Occipital lobe (tissue), 2 donors: Measurements from ENCODE around the gene UNC45A. TPM values are rescaled to one million over a fixed set of nuclear protein-coding genes. Genes with fewer than 3 reads are reported as not detected.

Source experiments
- DNase-seq: peaks from one replicate; lab custom pipeline; 2025; lab: John Stamatoyannopoulos, UW
- total RNA-seq: library from RNA; depleted of rRNA; stranded (reverse); fragments of >200 nt; gene quantifications from one replicate; pipeline ENCODE4 v1.2.3, GENCODE V29; 2014

UNC45A gene
- total RNA-seq, 1 donor from 2014 or later: 35.7 TPM

DNA sequence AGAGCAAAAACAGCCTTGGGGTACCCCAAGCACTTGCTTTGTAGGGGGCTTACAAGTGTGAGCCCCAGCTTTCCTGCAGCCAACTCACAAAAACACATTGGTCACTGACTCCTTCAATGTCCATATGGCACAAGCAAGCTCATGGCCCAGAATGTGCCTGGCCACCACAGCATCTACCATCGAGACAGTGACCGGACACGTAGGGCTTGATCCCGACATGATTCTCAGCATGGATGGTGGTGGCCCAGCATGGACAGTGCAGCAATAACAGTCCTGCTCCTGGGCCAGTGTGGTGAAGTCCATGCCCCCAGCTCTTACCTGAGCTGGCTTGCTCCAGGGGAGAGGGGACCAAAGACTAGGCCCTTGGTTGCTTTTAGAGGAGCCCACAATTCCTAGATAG lies 6.0 kb downstream of the UNC45A start:
- no peak for DNase-seq

DNA sequence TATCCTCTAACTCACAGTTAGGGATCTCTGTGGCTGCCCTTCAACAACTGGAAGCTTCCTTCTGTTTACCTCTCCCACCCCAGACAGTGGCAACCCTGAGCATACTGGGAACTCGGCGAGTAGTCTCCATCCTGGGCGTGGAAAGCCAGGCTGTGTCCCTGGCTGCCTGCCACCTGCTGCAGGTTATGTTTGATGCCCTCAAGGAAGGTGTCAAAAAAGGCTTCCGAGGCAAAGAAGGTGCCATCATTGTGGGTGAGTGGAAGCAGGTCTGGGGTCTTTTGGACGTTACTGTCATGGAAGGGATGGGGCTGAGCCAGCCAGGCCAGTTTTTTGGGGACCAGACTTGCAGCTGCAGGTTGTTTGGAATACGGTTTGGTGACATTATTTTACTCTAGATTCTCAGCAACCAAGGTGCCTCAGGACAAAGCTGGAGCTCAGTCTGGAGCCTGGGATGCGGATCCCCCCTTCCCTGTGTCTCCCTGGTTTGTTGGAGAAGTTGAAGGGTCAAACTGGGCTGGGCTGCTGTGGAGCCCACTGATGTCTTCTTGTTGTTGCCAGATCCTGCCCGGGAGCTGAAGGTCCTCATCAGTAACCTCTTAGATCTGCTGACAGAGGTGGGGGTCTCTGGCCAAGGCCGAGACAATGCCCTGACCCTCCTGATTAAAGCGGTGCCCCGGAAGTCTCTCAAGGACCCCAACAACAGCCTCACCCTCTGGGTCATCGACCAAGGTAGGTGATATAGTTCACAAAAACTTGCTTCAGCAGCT lies 7.5 kb downstream of the UNC45A start:
- no peak for DNase-seq

DNA sequence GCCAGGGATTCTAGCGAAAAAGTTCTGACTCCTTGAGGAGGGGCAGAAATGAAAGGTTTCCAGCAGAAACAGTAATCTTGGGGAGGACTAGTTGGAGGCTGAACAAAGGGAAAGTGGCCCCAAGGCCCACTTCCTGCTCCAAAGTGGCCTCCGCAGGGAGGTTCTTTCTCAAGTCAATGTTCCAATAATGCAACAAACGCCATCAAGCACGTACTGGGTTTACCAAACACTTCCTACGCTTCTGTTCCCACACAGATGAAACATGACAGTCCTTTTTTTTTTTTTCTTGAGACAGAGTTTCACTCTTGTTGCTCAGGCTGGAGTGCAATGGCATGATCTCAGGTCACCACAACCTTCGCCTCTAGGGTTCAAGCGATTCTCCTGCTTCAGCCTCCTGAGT lies 10.0 kb downstream of the UNC45A start:
- DNase-seq: no peak

DNA sequence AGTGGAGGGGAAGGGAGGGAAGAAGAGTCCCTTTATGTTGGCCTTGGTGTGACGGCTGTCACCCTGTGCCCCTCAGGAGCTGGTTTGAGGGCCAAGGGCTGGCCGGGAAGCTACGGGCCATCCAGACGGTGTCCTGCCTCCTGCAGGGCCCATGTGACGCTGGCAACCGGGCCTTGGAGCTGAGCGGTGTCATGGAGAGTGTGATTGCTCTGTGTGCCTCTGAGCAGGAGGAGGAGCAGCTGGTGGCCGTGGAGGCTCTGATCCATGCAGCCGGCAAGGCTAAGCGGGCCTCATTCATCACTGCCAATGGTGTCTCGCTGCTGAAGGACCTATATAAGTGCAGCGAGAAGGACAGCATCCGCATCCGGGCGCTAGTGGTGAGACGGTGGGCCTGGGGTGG lies 11.5 kb downstream of the UNC45A start:
- no peak for DNase-seq

DNA sequence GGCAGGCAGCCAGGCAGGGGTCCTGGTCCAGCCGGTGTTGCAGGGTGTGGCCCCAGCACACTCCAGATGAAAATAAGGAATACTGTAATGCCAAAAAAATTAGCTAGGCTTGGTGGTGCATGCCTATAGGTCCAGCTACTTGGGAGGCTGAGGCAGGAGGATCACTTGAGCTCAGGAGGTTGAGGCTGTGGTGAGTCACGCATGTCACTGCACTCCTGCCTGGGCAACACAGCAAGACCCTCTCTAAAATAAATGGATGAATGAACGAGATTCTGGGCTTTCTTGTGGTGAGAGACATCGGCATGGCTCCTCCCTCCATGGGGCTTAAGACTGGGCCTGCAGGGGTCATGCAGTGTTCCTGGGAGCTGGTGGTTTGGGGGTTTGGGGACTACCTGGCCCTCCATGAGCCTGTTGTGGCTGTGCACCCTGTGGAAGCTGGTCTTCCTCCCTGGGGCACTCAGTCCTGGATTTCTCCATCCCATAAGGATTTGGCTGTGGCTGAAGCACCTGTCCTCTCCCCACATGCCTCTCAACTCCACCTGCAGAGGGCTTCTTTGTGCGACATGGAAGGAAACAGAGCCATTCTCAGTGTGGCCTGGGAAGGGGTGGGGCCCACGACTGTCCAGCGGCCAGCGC lies 12.0 kb downstream of the UNC45A start:
- DNase-seq: no peak

DNA sequence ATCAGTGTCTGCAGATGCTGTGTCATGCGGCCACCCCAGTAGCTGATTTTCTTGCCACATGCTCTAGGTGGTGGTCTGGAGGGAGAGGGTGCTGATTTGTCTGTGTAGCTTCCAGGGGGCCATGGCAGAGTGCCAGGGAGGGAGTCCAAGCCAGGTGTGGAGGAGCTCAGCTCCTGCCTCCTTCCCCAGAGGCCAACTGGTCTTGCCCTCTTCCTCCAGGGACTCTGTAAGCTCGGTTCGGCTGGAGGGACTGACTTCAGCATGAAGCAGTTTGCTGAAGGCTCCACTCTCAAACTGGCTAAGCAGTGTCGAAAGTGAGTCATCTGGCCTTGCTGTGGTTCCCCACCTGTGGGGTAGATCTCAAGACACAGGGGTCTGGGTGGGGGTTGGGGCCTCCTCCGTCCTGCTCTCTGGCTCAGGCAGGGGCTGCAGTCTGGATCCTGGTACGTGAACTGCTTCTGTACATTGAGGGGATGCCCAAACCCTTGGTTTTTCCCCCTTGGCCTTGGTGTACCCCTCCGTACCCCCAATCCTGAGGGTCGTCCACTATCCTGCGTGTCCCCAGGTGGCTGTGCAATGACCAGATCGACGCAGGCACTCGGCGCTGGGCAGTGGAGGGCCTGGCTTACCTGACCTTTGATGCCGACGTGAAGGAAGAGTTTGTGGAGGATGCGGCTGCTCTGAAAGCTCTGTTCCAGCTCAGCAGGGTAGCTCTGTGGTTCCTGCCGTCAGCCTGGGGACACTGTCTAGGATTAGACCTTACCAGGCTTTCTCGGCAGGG lies 12.7 kb downstream of the UNC45A start:
- no peak for DNase-seq

DNA sequence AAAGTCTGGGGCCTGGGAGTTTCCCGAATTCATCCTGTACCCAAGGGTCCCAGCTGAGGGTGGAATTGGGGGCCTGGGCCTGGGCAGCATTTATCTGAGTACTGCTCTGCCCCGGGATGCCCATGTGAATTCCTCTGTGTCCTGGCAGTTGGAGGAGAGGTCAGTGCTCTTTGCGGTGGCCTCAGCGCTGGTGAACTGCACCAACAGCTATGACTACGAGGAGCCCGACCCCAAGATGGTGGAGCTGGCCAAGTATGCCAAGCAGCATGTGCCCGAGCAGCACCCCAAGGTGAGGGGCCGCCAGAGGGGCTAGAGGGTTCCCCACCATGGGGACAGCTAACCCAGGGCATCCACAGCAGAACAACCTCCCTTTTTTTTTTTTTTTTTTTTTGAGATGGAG lies 13.4 kb downstream of the UNC45A start:
- DNase-seq: no peak

DNA sequence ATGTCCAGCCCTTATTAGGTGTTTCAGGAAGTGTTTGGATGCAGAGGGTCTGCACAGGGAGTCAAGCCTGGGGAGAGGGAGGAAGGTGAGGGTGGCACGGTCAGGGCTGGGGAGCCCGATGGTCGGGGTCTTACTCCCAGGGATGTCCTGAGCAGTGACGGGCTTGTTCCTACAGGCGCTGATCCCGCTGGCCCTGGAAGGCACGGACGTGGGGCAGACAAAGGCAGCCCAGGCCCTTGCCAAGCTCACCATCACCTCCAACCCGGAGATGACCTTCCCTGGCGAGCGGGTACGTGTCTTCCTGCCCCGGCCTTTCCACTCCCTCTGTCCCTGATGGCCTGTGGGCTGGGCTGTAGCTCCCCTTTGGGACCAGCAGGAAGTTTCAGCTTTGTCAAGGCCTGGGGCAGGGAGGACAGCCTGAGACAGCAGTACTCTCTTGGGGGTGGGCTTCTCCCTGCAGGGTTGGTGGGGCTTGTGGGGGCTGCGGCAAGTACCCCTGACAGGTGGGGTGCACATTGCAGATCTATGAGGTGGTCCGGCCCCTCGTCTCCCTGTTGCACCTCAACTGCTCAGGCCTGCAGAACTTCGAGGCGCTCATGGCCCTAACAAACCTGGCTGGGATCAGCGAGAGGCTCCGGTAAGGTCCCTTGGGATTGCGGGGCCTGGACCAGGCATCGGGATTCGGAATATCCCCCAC lies 15.0 kb downstream of the UNC45A start:
- DNase-seq: no peak

DNA sequence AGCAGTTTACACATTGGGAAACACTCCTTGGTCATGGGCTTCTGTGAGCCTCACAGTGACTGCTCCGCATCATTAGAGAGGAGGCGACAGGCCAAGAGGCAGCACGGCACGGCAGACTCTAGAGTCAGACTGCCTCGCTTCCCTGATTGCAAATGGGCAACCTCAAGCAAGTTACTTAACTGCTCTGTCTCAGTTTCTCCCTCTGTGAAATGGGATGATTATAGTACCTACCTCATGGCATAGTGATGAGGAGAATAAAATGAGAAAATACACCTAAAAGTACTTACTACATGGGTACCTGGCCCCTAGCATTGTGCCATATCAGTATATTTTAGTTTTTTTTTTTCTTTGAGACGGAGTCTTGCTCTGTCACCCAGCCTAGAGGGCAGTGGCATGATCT lies 15.6 kb downstream of the UNC45A start:
- no peak for DNase-seq

DNA sequence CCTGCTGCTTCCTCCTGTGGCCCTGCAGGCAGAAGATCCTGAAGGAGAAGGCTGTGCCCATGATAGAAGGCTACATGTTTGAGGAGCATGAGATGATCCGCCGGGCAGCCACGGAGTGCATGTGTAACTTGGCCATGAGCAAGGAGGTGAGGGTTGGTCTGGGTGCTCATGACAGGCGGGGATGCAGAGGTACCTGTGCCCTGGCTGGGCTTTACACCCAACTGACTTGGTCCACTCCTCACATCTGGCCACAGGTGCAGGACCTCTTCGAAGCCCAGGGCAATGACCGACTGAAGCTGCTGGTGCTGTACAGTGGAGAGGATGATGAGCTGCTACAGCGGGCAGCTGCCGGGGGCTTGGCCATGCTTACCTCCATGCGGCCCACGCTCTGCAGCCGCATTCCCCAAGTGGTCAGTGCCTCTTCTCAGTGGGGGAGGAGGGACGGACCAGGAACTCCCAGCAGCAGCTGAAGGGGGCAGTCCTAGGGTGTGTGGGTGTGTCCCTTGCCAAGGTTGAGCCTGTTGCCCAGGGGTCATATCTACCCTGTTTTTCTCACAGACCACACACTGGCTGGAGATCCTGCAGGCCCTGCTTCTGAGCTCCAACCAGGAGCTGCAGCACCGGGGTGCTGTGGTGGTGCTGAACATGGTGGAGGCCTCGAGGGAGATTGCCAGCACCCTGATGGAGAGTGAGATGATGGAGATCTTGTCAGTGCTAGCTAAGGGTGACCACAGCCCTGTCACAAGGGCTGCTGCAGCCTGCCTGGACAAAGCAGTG lies 18.0 kb downstream of the UNC45A start:
- DNase-seq: no peak

DNA sequence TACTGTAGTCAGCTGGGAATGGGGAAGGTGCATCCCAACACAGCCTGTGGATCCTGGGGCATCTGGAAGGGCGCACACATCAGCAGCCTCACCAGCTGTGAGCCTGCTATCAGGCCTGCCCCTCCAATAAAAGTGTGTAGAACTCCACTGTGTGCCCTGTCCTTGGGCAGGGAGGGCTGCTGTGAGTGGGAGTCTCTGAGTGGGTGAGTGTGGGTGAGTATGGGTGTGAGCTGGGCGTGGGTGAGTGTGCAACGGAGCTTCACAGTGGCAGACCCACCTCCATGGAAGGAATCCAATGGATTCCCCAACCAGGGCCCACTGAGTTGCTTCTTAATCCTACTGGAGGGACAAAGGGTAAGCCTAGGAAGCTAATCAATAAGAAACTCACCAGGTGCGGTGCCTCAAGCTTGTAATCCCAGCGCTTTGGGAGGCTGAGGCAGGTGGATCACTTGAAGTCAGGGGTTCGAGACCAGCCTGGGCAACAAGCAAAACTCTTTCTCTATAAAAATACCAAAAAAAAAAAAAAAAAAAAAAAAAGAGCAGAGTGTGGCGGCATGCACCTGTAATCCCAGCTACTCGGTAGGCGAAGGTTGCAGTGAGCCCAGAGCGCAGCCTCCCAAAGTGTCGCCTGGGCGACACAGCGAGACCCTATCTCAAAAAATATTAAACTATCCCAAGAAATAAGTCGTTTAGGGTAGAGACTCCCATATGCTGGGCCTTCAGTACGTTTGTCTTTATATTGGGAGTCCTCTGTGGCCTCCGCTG lies 19.0 kb downstream of the UNC45A start:
- DNase-seq: no peak

DNA sequence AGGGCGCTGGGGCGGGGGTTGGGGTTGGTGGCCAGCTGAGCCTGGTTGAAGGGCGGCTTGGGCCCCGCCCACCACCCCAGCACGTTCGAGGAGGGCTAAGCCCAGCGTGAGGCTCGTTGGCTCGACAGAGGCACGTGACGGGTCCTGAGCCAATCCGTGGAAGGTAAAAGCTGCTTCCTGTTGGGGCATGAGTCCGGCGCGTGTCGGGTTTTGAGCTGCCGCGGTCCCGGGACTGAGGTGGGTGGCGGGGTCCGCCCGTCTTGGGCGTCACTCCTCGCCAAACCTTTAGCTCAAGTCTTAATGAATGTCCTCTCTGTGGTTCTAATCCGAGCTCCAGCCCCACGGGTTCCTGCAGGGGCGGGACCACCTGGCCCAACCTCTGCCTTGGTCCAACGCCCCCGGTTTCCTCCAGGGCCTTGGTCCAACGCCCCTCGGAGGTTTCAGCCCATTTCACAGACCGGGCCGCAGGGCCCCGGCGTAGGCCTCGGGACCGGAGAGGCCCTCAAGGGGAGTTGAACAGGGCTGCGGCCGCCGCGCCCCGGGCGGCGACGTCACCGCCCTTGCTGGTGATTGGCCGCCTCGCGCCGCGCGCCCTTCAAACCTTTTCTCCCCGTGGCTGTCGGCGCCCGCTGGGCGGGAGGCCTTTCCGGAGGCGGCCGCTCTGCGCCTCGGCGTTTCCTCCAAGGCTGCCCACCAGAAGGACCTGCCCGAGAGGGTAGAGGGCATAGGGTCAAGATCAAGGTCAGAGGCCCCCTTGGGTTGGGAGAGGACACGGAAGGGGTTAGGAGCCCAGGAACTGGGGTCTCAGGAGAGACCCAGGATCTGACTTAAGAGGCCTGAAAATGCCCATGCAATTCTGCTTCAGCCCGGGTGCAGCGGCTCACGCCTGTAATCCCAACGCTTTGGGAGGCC lies 19.9 kb downstream of the UNC45A start, which contains the start of gene RCCD1:
TSS of gene RCCD1 (plus strand) at position 173 of the 912 bp plus-strand sequence. CDS start 1,851 bp downstream, outside the sequence.
- DNase-seq: peak; percentile 90

DNA sequence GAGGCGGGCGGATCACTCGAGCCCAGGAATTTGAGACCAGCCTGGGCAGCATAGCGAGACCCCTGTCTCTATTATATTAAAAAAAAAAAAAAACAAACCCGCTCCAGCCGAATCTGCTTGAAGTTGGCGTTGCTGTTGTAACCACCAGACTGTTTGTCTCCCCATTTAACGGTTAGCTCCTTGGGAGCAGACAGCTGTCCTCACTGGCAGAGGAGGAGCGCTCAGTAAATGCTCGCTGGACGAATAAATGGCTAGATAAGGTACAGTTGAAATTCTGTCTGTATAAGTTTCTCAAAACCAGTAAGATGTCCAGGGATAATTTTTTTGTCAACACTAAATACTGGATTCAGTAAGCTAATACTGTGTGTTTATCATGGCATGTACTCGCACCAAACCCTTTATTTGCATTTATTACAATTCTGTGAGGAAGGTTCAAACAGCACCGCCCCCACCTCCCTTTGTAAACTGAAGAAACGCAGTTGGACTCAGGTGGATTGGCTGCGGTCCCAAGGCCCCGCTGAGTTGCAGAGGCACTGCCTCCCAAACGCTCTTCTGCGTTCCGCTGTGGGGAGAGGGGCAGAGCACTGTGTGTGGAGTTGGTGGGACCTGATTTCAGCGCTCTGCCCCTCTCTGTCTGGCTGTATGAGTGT lies 20.7 kb downstream of the UNC45A start:
- no peak for DNase-seq

DNA sequence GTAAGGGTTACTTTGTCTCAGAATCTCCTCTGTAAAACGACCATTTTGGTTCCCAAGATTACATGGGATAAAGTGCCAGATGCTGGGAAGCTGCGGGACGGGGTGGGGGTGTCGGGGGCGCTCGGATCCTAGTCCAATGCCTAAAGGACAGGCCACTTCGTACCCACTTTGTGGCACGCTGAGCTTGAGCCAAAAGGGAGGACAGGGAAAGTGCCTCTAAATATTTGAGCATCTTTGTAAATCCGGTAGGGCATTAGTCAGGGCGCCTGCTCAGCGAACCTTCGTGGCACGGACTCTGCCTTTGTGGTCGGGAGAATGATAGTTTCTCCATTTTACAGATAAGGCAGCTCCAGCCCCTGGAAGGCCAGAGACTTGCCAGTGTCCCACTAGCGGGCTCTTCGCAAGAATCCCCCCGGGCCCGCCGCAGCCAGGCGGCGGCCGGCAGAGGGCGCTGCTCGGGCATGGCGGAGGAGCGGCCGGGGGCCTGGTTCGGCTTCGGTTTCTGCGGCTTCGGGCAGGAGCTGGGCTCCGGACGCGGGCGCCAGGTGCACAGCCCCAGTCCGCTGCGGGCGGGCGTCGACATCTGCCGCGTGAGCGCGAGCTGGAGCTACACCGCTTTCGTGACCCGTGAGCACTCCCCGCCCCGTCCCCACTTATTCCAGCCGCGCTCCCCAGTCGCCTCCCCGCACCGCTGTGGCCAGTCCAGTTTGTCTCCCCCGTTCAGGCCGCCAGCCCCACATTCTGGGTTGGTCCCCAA lies 21.4 kb downstream of the UNC45A start:
- DNase-seq: peak; percentile 70

DNA sequence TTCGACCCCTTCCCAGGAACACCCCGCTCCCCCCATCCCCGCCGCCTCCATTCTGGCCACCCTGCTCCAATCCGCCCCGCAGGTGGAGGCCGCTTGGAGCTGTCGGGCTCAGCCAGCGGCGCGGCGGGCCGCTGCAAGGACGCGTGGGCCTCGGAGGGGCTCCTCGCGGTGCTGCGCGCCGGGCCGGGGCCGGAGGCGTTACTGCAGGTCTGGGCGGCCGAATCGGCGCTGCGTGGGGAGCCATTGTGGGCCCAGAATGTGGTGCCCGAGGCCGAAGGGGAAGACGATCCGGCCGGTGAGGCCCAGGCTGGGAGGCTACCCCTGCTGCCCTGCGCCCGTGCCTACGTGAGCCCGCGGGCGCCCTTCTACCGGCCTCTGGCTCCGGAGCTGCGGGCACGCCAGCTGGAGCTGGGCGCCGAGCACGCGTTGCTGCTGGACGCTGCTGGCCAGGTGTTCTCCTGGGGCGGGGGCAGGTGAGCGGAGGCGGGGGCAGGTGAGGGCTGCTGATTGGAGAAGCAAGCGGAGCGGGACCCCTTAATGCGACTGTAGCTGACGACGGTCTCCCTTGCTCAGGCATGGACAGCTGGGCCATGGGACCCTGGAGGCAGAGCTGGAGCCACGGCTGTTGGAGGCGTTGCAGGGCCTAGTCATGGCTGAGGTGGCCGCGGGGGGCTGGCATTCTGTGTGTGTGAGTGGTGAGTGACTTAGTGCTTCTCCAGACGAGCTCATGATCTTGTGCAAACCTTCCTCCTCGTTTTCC lies 22.1 kb downstream of the UNC45A start:
- peak; percentile 52 for DNase-seq

DNA sequence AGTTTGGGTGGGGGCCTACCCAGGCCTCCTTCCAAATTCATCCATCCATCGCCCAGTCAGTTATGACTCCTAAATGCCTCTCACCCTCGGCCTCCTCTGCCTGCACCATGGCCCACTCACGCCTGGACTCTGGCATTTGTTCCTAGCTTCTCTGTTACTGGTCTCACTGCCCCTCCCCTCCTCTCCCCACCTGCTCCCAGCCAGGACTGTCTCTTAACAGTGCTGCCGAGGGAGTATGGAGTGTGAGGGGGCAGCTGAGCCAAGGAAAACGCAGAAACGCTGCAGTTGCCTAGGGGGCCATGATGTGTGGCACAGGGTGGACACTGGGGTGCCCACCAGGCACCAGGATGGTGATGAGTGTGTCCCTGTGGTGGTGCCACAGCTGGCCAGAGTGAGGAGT lies 22.7 kb downstream of the UNC45A start:
- DNase-seq: no peak

DNA sequence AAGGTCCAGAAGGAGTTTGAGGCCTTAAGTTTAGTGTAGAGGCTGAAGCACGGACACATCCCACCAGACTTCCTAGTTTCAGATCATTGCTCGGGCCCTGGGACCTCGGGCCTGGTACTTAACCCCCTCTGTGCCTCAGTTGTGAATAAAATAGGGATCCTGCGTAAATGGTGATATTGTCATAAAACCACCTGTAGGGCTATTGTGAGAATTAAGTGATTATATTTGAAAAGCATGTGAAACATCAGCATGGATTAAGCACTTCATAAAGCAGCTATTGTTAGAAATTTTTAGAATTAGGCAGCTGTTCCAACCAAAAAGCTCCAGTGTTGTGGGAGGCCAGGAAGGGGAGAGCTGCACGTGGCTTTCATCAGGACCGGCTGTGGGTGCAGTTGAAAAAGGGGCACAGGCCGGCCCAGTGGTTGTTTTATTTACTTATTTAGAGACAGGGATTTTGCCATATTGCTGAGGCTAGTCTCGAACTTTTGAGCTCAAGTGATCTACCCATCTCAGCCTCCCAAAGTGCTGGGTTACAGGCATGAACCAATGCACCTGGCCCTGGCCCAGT lies 24.0 kb downstream of the UNC45A start:
- no peak for DNase-seq
